Pulmonary artery endothelial cell (primary cell): ENCODE measurements around the gene RALGPS1. TPM values are rescaled to one million over a fixed set of nuclear protein-coding genes. Genes with fewer than 3 reads are reported as not detected.
"Not testable (repeated sequence)": the region's sequence is repeated elsewhere in the genome, so short reads cannot be mapped to it uniquely, and the experiment has no call there.

Experiments used
- DNase-seq: peaks from one replicate; pipeline ENCODE4 v3.0.0-alpha.2; 2011; ENCODE audit warnings: low read depth, low spot score
- total RNA-seq: library from RNA; depleted of rRNA; stranded (reverse); fragments of >200 nt; gene quantifications from 2 replicates; pipeline ENCODE4 v1.2.3, GENCODE V29; 2014

The RALGPS1 gene
- total RNA-seq, 1 donor from 2014 or later, result 2.4 TPM

GRCh38 chr9:126985870-126986498 is 71.4 kb downstream of the RALGPS1 start:
- no peak for DNase-seq

GRCh38 chr9:126986506-126986951 is 71.9 kb downstream of the RALGPS1 start:
- no peak for DNase-seq

GRCh38 chr9:126988857-126989256 is 74.3 kb downstream of the RALGPS1 start:
- DNase-seq, result no peak

GRCh38 chr9:126989847-126990842 is 75.6 kb downstream of the RALGPS1 start:
- no peak for DNase-seq

- DNase-seq, result no peak
Measured at GRCh38 chr9:126991183-126991582, 76.6 kb downstream of the RALGPS1 start.

GRCh38 chr9:126992427-126992826 is 77.8 kb downstream of the RALGPS1 start:
- no peak for DNase-seq

- DNase-seq, result no peak
Measured at GRCh38 chr9:126999315-127000068, 84.9 kb downstream of the RALGPS1 start.

- DNase-seq, result no peak
Measured at GRCh38 chr9:127004946-127005769, 90.6 kb downstream of the RALGPS1 start.

- no peak for DNase-seq
Measured at GRCh38 chr9:127005770-127006314, 91.3 kb downstream of the RALGPS1 start.

- DNase-seq, result no peak
Measured at GRCh38 chr9:127007638-127008037, 93.1 kb downstream of the RALGPS1 start.

- DNase-seq, result no peak
Measured at GRCh38 chr9:127008076-127008475, 93.5 kb downstream of the RALGPS1 start.

GRCh38 chr9:127011772-127012171 is 97.2 kb downstream of the RALGPS1 start:
- DNase-seq, result no peak

- no peak for DNase-seq
Measured at GRCh38 chr9:127012250-127012649, 97.7 kb downstream of the RALGPS1 start.

- no peak for DNase-seq
Measured at GRCh38 chr9:127013597-127013996, 99.0 kb downstream of the RALGPS1 start.

GRCh38 chr9:127014216-127014909 is 99.8 kb downstream of the RALGPS1 start:
- no peak for DNase-seq

GRCh38 chr9:127014910-127015540 is 100.4 kb downstream of the RALGPS1 start:
- no peak for DNase-seq

- DNase-seq, result no peak
Measured at GRCh38 chr9:127015921-127016512, 101.4 kb downstream of the RALGPS1 start.

GRCh38 chr9:127017979-127018378 is 103.4 kb downstream of the RALGPS1 start:
- not testable (repeated sequence) for DNase-seq

GRCh38 chr9:127018935-127019334 is 104.4 kb downstream of the RALGPS1 start:
- no peak for DNase-seq
